NCI-H2107 (cell line): Measurements from ENCODE around the gene PSMD13.
"Not testable (repeated sequence)": the region's sequence is repeated elsewhere in the genome, so short reads cannot be mapped to it uniquely, and the experiment has no call there.

Experiments used
- DNase-seq: peaks from one replicate; lab custom pipeline; 2025; lab: John Stamatoyannopoulos, UW

The PSMD13 gene

GRCh38 chr11:236774-237767 is at the start of gene PSMD13:
PSMD13 (plus strand) TSS chr11:236976; CDS start chr11:237050, 74 bp downstream.
- peak; percentile 68 for DNase-seq

- not testable (repeated sequence) for DNase-seq
Measured at GRCh38 chr11:189200-189783, 47.5 kb upstream of the PSMD13 start.

- DNase-seq = not testable (repeated sequence)
Measured at GRCh38 chr11:189843-190311, 46.9 kb upstream of the PSMD13 start.

GRCh38 chr11:190546-190945 is 46.2 kb upstream of the PSMD13 start:
- DNase-seq = not testable (repeated sequence)

- DNase-seq = not testable (repeated sequence)
Measured at GRCh38 chr11:191490-192478, 45.0 kb upstream of the PSMD13 start.

- DNase-seq = not testable (repeated sequence)
Measured at GRCh38 chr11:192674-193128, 44.1 kb upstream of the PSMD13 start, which contains the start of gene SCGB1C1. SCGB1C1 (plus strand) TSS chr11:193078; CDS start chr11:193100, 22 bp downstream.

- DNase-seq = not testable (repeated sequence)
Measured at GRCh38 chr11:193481-193880, 43.3 kb upstream of the PSMD13 start.

- no peak for DNase-seq
Measured at GRCh38 chr11:196786-197731, 39.7 kb upstream of the PSMD13 start.

GRCh38 chr11:197741-198235 is 39.0 kb upstream of the PSMD13 start:
- no peak for DNase-seq

GRCh38 chr11:198236-198806 is 38.5 kb upstream of the PSMD13 start:
- no peak for DNase-seq

- no peak for DNase-seq
Measured at GRCh38 chr11:199004-199581, 37.7 kb upstream of the PSMD13 start.

- DNase-seq = no peak
Measured at GRCh38 chr11:199782-200181, 37.0 kb upstream of the PSMD13 start.

GRCh38 chr11:200224-201003 is 36.4 kb upstream of the PSMD13 start:
- no peak for DNase-seq

GRCh38 chr11:201966-202365 is 34.8 kb upstream of the PSMD13 start:
- DNase-seq = no peak

- DNase-seq = no peak
Measured at GRCh38 chr11:202490-202889, 34.3 kb upstream of the PSMD13 start.

- DNase-seq = no peak
Measured at GRCh38 chr11:203056-203944, 33.5 kb upstream of the PSMD13 start.

GRCh38 chr11:203945-204586 is 32.7 kb upstream of the PSMD13 start:
- no peak for DNase-seq
